Colonic mucosa (tissue), 4 donors: ENCODE results near the gene VMP1. TPM values are rescaled to one million over a fixed set of nuclear protein-coding genes. Genes with fewer than 3 reads are reported as not detected.

Experiments
- DNase-seq: peaks from one replicate; pipeline ENCODE4 v3.0.0-alpha.2; 2020
- H3K27ac ChIP-seq: fragments of 200-600 bp; one replicate; pipeline ENCODE4 v1.8.0; 2021
- H3K27me3 ChIP-seq: fragments of 200-600 bp; one replicate; pipeline ENCODE4 v1.8.0; 2021
- H3K36me3 ChIP-seq: fragments of 200-600 bp; one replicate; pipeline ENCODE4 v1.8.0; 2021
- H3K4me1 ChIP-seq: fragments of 200-600 bp; one replicate; pipeline ENCODE4 v1.8.0; 2021; ENCODE audit warnings: mild to moderate bottlenecking
- H3K4me3 ChIP-seq: fragments of 200-600 bp; one replicate; pipeline ENCODE4 v1.8.0; 2021
- H3K9ac ChIP-seq, 2 donors: one replicate each; pipeline ENCODE4 v1.7.0; 2013; ENCODE audit warnings: control low read depth in 2 of 2, low read depth in 2 of 2, low read length in 2 of 2
- H3K9me3 ChIP-seq: fragments of 200-600 bp; one replicate; pipeline ENCODE4 v1.8.0; 2021
- CTCF ChIP-seq: fragments of 200-600 bp; IDR thresholded peaks from one replicate; pipeline ENCODE4 v1.8.0; 2022; ENCODE audit warnings: antibody characterized with exemption, mild to moderate bottlenecking
- intact Hi-C: fragments of 100-400 bp; cut with DNase I; formaldehyde crosslinking; loops from one replicate; pipeline ENCODE4 v1.14.1; 2022
- total RNA-seq, 2 donors: library from RNA; stranded (reverse); fragmentation: NEBNext Ultra II Directional in 1 of 2; extraction: Animal tissue kit (Norgen Biotek cat#: 25700) in 1 of 2; gene quantifications; one replicate each; pipeline ENCODE4 v1.2.1, GENCODE V29; 2021
- donor health status: healthy.
- donor health status: DM: no; HTN: no; CAD: no.
- donor health status: DM: no; HTN: no; CAD: no.

Gene VMP1
- total RNA-seq, 2 donors from 2014 or later = 186 to 291 TPM

DNA sequence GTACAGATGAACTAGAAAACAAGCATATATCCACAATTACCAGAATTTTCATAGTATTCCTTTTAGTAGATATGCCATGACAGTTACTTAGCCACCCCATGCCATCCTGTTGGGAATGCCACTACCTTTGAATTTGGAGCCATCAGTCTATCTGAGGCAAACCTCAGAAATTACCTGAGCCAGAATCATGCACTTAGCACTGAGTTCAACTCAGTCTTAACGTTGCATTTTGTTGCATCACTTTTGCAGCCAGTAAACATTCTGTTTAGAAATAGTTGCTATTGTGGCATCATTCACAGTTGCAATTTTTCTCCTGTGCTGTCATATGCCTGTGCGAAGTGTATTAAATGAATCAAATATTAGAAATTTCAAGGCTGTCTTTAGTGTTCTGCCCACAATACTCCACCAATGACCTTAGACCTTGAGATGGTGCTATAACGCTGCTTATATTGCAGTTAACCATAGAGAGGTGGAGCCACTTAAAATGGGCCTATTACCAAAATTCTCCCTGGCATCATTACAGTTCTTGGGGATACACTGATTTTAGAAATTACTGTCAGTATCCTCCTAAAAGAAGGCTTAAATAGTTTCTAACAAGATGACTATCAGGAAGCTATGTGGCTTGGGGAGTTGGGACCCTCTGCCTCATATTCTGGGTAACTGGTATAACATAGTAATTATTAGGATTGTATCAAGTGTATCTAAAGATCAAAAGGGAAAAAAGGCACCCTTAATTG lies 11.3 kb upstream of the VMP1 start:
- Histone ChIP-seq H3K4me3 (no peak overlapping the region), H3K27ac (no peak overlapping the region), H3K4me1 (no peaks in the 10 kb centered on the region), H3K27me3 (no peaks in the 10 kb centered on the region), H3K36me3 (peaks cover 20% of the 10 kb centered on the region), H3K9ac (no peak overlapping the region), H3K9me3 (no peaks in the 10 kb centered on the region)
- TF ChIP-seq CTCF = no peak
- intact Hi-C loops = no loop called here
- DNase-seq = no peak

DNA sequence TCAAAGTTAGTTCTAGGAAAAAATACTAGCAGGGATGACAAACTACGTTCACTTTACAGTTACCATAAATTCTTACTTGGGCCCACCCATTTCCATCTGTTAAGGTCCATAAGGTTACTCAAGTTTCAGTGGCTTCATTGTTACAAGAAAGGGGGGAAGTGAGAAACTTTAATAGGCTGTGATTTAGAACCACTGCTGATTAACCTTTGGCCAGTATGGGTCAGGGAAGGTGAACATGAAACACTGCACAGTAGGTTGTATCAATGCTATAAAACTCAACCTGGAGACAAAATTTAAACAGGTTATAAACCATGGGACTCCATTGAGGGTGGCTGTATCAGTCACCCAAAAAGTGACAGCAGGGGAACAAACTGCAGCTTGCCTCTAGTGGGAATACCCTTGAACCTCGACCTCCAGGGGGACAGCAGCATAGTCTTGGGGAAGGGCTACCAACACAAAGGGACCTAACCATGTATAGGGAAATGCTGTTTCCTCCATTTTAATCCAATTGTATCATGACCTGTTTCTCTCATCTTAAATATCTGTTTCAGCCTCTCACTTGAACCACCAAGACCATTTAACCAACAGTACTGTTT lies 10.7 kb upstream of the VMP1 start:
- no peak for TF ChIP-seq CTCF
- peaks cover 14% of the 10 kb centered on the region for H3K36me3 ChIP-seq

DNA sequence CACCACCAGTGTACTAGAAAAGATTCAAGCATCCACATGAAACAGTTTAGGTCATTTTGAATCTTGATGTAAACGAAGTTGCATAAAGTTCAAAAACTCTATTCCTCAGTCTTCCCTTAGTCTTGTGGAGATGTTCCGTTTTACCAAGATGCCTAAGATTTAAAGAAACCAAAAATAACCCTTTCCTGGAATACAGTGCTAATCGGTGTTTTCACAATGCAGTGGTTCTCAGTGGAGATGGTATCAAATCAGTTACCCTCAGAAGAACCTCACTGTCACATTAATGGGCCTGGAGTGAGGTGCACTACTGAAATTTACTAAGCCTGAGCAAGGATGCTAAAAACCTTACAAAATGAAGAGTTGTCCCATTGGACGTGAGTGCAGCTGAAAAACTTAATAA lies 9.3 kb upstream of the VMP1 start:
- intact Hi-C loops = no loop called here
- no peak for DNase-seq
- Histone ChIP-seq H3K27ac (no peak overlapping the region), H3K4me3 (no peak overlapping the region), H3K36me3 (peaks cover 5% of the 10 kb centered on the region), H3K9ac (no peak overlapping the region), H3K27me3 (no peaks in the 10 kb centered on the region), H3K9me3 (no peaks in the 10 kb centered on the region), H3K4me1 (no peaks in the 10 kb centered on the region)
- no peak for TF ChIP-seq CTCF

More for the DNA sequence above, 10.7 kb upstream of the VMP1 start:
- Histone ChIP-seq H3K9me3 (no peaks in the 10 kb centered on the region), H3K4me1 (no peaks in the 10 kb centered on the region), H3K4me3 (no peak overlapping the region), H3K9ac (no peak overlapping the region), H3K27ac (no peak overlapping the region), H3K27me3 (no peaks in the 10 kb centered on the region)
- DNase-seq = no peak
- intact Hi-C loops = no loop called here

GRCh38 chr17:59699218-59699617 lies 8.2 kb upstream of the VMP1 start:
- no peaks in the 10 kb centered on the region for H3K9me3 ChIP-seq
- peaks cover 5% of the 10 kb centered on the region for H3K36me3 ChIP-seq
- no peak overlapping the region for H3K27ac ChIP-seq
- H3K4me1 ChIP-seq = no peaks in the 10 kb centered on the region
- H3K4me3 ChIP-seq = no peak overlapping the region
- intact Hi-C loops = no loop called here
- DNase-seq = no peak
- no peaks in the 10 kb centered on the region for H3K27me3 ChIP-seq
- H3K9ac ChIP-seq = no peak overlapping the region
- TF ChIP-seq CTCF = no peak

DNA sequence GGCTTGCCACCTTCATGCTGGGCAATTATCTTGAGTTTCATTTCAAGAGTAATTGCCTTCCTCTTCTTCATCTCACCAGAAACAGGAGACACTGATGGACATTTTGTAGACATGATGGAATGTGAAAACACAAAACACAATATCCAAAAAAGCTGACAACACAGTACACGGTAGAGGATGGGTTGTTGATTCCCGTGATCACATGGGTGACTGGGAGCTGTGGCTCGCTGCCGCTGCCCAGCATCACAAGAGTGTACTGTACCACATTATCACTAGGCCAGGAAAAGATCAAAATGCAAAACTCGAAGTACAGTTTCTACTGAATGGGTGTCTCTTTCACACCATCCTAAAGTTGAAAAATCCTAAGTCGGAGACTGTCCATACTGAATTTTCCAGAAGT lies 7.7 kb upstream of the VMP1 start:
- intact Hi-C loops = no loop called here
- no peaks in the 10 kb centered on the region for H3K4me1 ChIP-seq
- no peak overlapping the region for H3K9ac ChIP-seq
- H3K27me3 ChIP-seq = no peaks in the 10 kb centered on the region
- H3K36me3 ChIP-seq = peaks cover 5% of the 10 kb centered on the region
- no peaks in the 10 kb centered on the region for H3K9me3 ChIP-seq
- TF ChIP-seq CTCF = no peak
- no peak for DNase-seq
- no peak overlapping the region for H3K27ac ChIP-seq
- no peak overlapping the region for H3K4me3 ChIP-seq
